Trophoblast cell (in vitro differentiated cells and primary cell): ENCODE data around the gene FHOD3.

Experiments
- DNase-seq, 2 donors: peaks; one replicate each; pipeline ENCODE4 v3.0.0-alpha.2; 2016
- H2AFZ ChIP-seq: 2 replicates; pipeline ENCODE4 v1.6.1; 2013; ENCODE audit warnings: low read length, moderate library complexity, mild to moderate bottlenecking; ENCODE audit not compliant: insufficient read depth, poor library complexity
- H2AK5ac ChIP-seq: 2 replicates; pipeline ENCODE4 v1.6.1; 2013; ENCODE audit warnings: mild to moderate bottlenecking, low read length
- H2BK120ac ChIP-seq: 2 replicates; pipeline ENCODE4 v1.6.1; 2013; ENCODE audit warnings: low read length, mild to moderate bottlenecking, moderate library complexity; ENCODE audit not compliant: insufficient read depth, poor library complexity
- H2BK12ac ChIP-seq: 2 replicates; pipeline ENCODE4 v1.6.1; 2013; ENCODE audit warnings: mild to moderate bottlenecking, low read length, moderate library complexity
- H2BK5ac ChIP-seq: 2 replicates; pipeline ENCODE4 v1.6.1; 2013; ENCODE audit warnings: low read length, low read depth, moderate library complexity, mild to moderate bottlenecking; ENCODE audit not compliant: poor library complexity
- H3K14ac ChIP-seq: 2 replicates; pipeline ENCODE4 v1.6.1; 2013; ENCODE audit warnings: mild to moderate bottlenecking, low read length
- H3K18ac ChIP-seq: 2 replicates; pipeline ENCODE4 v1.6.1; 2013; ENCODE audit warnings: mild to moderate bottlenecking, low read length
- H3K23ac ChIP-seq: 2 replicates; pipeline ENCODE4 v1.6.1; 2013; ENCODE audit warnings: low read length
- H3K27ac ChIP-seq: 2 replicates; pipeline ENCODE4 v1.5.1; 2013; ENCODE audit warnings: low read depth, mild to moderate bottlenecking, inconsistent platforms, low read length, moderate library complexity
- H3K27me3 ChIP-seq: 2 replicates; pipeline ENCODE4 v1.6.1; 2013; ENCODE audit warnings: inconsistent platforms, mild to moderate bottlenecking, low read length, moderate library complexity; ENCODE audit not compliant: insufficient read depth
- H3K36me3 ChIP-seq, 2 experiments: 1 replicate in 1 of 2; 2 replicates in 1 of 2; pipeline ENCODE4 v1.6.1; 2013; ENCODE audit warnings: low read length in 2 of 2, mild to moderate bottlenecking in 2 of 2, moderate library complexity in 1 of 2; ENCODE audit not compliant: insufficient read depth in 2 of 2, control insufficient read depth in 1 of 2
- H3K4ac ChIP-seq: 2 replicates; pipeline ENCODE4 v1.6.1; 2013; ENCODE audit warnings: low read depth, mild to moderate bottlenecking, low read length, moderate library complexity
- H3K4me1 ChIP-seq, 2 experiments: 1 replicate in 1 of 2; 2 replicates in 1 of 2; pipeline ENCODE4 v1.6.1; 2013; ENCODE audit warnings: low read length in 2 of 2, mild to moderate bottlenecking in 2 of 2, moderate library complexity in 1 of 2; ENCODE audit not compliant: insufficient read depth in 2 of 2, control insufficient read depth in 1 of 2
- H3K4me2 ChIP-seq: 2 replicates; pipeline ENCODE4 v1.6.1; 2013; ENCODE audit warnings: inconsistent platforms, mild to moderate bottlenecking, low read length, moderate library complexity
- H3K4me3 ChIP-seq: 2 replicates; pipeline ENCODE4 v1.5.1; 2013; ENCODE audit warnings: mild to moderate bottlenecking, low read depth, low read length, inconsistent platforms
- H3K79me1 ChIP-seq: one replicate; pipeline ENCODE4 v1.6.1; 2013; ENCODE audit warnings: low read length
- H3K79me2 ChIP-seq: 2 replicates; pipeline ENCODE4 v1.6.1; 2013; ENCODE audit warnings: low read length, mild to moderate bottlenecking; ENCODE audit not compliant: control insufficient read depth, insufficient read depth, poor library complexity
- H3K9ac ChIP-seq: 2 replicates; pipeline ENCODE4 v1.6.1; 2013; ENCODE audit warnings: mild to moderate bottlenecking, low read length
- H3K9me3 ChIP-seq: 2 replicates; pipeline ENCODE4 v1.6.1; 2013; ENCODE audit warnings: low read depth, mild to moderate bottlenecking, control low read depth, inconsistent platforms, low read length; ENCODE audit not compliant: insufficient read depth
- H4K12ac ChIP-seq: 2 replicates; pipeline ENCODE4 v1.6.1; 2013; ENCODE audit warnings: low read depth, mild to moderate bottlenecking, low read length, moderate library complexity
- H4K8ac ChIP-seq: 2 replicates; pipeline ENCODE4 v1.6.1; 2013; ENCODE audit warnings: low read depth, mild to moderate bottlenecking, low read length, moderate library complexity
- H4K91ac ChIP-seq: one replicate; pipeline ENCODE4 v1.6.1; 2013; ENCODE audit warnings: low read depth, mild to moderate bottlenecking, low read length, moderate library complexity
- WGBS: extraction: QIAGEN DNeasy Blood & Tissue Kit; methylation state at CpG from one replicate; pipeline ENCODE4 v1.1.7; 2013; ENCODE audit warnings: missing lambda C conversion rate; ENCODE audit not compliant: insufficient read length, insufficient coverage; ENCODE audit errors: extremely low coverage; 5-methylcytosine and 5-hydroxymethylcytosine counted together

Gene FHOD3

DNA sequence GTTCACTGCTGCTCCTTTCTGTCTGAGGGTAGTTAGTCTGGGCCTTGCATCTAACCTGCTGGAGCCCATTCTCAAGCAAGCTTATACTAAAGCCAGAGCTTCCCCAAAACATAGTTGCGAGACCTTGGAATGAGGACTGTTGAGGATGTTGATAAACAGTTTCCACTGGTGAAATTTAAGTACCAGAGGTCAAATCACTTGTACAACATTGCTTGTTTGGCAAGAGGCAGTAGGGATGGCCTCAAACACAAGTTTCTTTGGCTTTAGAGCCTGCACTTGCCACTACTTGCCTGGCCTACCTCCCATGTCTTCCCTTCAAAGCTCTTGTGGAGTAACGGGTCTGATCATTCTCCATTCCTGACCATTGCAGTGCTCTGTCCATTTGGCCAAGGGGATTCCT is 262.7 kb downstream of the FHOD3 start:
- H3K27me3 ChIP-seq = no peaks in the 10 kb centered on the region
- no peak overlapping the region for H3K4me2 ChIP-seq
- no peak overlapping the region for H3K27ac ChIP-seq
- H4K12ac ChIP-seq = no peak overlapping the region
- no CpG with 5 or more reads among the region's 2 CpGs for WGBS
- no peak overlapping the region for H3K14ac ChIP-seq
- no peak overlapping the region for H2BK120ac ChIP-seq
- no peaks in the 10 kb centered on the region for H3K9me3 ChIP-seq
- H2AFZ ChIP-seq = no peak overlapping the region
- no peak overlapping the region for H4K8ac ChIP-seq
- no peak overlapping the region for H3K9ac ChIP-seq
- no peak overlapping the region for H3K4ac ChIP-seq
- H3K4me3 ChIP-seq = no peak overlapping the region
- peaks cover 0 to 2% of the 10 kb centered on the region in 2 experiments for H3K4me1 ChIP-seq
- no peaks in the 10 kb centered on the region for H3K79me1 ChIP-seq
- H2BK12ac ChIP-seq = no peak overlapping the region
- H3K18ac ChIP-seq = no peak overlapping the region
- H2BK5ac ChIP-seq = no peak overlapping the region
- no peak for DNase-seq
- peaks cover 2 to 5% of the 10 kb centered on the region in 2 experiments for H3K36me3 ChIP-seq
- H2AK5ac ChIP-seq = no peak overlapping the region
- no peak overlapping the region for H4K91ac ChIP-seq
- no peak overlapping the region for H3K23ac ChIP-seq
- no peaks in the 10 kb centered on the region for H3K79me2 ChIP-seq

- no CpG with 5 or more reads among the region's 2 CpGs for WGBS
- Histone ChIP-seq H3K9me3 (no peaks in the 10 kb centered on the region), H3K4me3 (no peak overlapping the region), H4K8ac (no peak overlapping the region), H3K4me2 (no peak overlapping the region), H3K36me3 (peaks cover 2 to 5% of the 10 kb centered on the region in 2 experiments), H3K79me2 (no peaks in the 10 kb centered on the region), H4K12ac (no peak overlapping the region), H2AK5ac (no peak overlapping the region), H3K9ac (no peak overlapping the region), H4K91ac (no peak overlapping the region), H2BK12ac (no peak overlapping the region), H2AFZ (no peak overlapping the region), H3K27ac (no peak overlapping the region), H3K14ac (no peak overlapping the region), H3K18ac (no peak overlapping the region), H2BK120ac (no peak overlapping the region), H2BK5ac (no peak overlapping the region), H3K4ac (no peak overlapping the region), H3K27me3 (no peaks in the 10 kb centered on the region), H3K23ac (no peak overlapping the region), H3K79me1 (no peaks in the 10 kb centered on the region), H3K4me1 (peaks cover 0 to 2% of the 10 kb centered on the region in 2 experiments)
- DNase-seq = no peak
Measured at GRCh38 chr18:36561046-36561445, 263.5 kb downstream of the FHOD3 start.

- H3K9me3 ChIP-seq = no peaks in the 10 kb centered on the region
- no peak overlapping the region for H3K4me3 ChIP-seq
- H3K14ac ChIP-seq = no peak overlapping the region
- no peak overlapping the region for H2BK12ac ChIP-seq
- H3K79me2 ChIP-seq = no peaks in the 10 kb centered on the region
- no peak overlapping the region for H2AK5ac ChIP-seq
- no peak overlapping the region for H3K9ac ChIP-seq
- no peak overlapping the region for H4K12ac ChIP-seq
- no peak overlapping the region for H4K91ac ChIP-seq
- H3K23ac ChIP-seq = no peak overlapping the region
- H3K4me2 ChIP-seq = no peak overlapping the region
- H3K27ac ChIP-seq = no peak overlapping the region
- H4K8ac ChIP-seq = no peak overlapping the region
- H3K4me1 ChIP-seq = peaks cover 2 to 3% of the 10 kb centered on the region in 2 experiments
- H3K4ac ChIP-seq = no peak overlapping the region
- no CpG with 5 or more reads among the region's 2 CpGs for WGBS
- H2AFZ ChIP-seq = no peak overlapping the region
- H3K79me1 ChIP-seq = no peaks in the 10 kb centered on the region
- H2BK120ac ChIP-seq = no peak overlapping the region
- DNase-seq = no peak
- H3K18ac ChIP-seq = no peak overlapping the region
- H3K36me3 ChIP-seq = peaks cover 2 to 5% of the 10 kb centered on the region in 2 experiments
- no peaks in the 10 kb centered on the region for H3K27me3 ChIP-seq
- no peak overlapping the region for H2BK5ac ChIP-seq
Measured at GRCh38 chr18:36564841-36565240, 267.3 kb downstream of the FHOD3 start.

DNA sequence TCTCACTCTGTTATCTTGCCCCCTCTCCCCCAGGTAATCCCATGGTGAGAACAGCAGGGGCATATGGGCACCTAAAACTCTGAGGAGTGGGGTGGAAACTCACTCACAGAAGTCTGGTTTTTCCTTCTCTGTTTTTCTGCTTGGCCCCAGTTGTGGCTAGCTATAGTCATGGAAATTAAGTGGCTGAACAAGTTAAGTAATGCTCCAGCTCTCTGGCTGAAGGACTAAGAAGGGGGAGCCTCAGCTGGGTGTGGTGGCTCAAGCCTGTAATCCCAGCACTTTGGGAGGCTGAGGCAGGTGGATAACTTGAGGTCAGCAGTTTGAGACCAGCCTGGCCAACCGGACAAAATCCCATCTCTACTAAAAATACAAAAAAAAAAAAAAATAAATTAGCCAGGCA is 270.3 kb downstream of the FHOD3 start:
- Histone ChIP-seq H2BK5ac (no peak overlapping the region), H3K4me1 (peaks cover 0 to 3% of the 10 kb centered on the region in 2 experiments), H3K23ac (no peak overlapping the region), H3K4ac (no peak overlapping the region), H3K79me2 (no peaks in the 10 kb centered on the region), H3K9me3 (no peaks in the 10 kb centered on the region), H4K12ac (no peak overlapping the region), H4K91ac (no peak overlapping the region), H3K4me2 (no peak overlapping the region), H3K18ac (no peak overlapping the region), H3K14ac (no peak overlapping the region), H3K4me3 (no peak overlapping the region), H3K27me3 (no peaks in the 10 kb centered on the region), H2AFZ (no peak overlapping the region), H2BK120ac (no peak overlapping the region), H3K9ac (no peak overlapping the region), H4K8ac (no peak overlapping the region), H2BK12ac (no peak overlapping the region), H3K36me3 (peaks cover under 1 to 2% of the 10 kb centered on the region in 2 experiments), H3K79me1 (no peaks in the 10 kb centered on the region), H2AK5ac (no peak overlapping the region), H3K27ac (no peak overlapping the region)
- DNase-seq = no peak
- WGBS = no CpG with 5 or more reads among the region's 1 CpG
